NCI-H345 (cell line): ENCODE results near the gene AKAP6.
"Not testable (repeated sequence)": the region's sequence is repeated elsewhere in the genome, so short reads cannot be mapped to it uniquely, and the experiment has no call there.

Experiments used
- DNase-seq: peaks from one replicate; lab custom pipeline; 2025; lab: John Stamatoyannopoulos, UW

Gene AKAP6

DNA sequence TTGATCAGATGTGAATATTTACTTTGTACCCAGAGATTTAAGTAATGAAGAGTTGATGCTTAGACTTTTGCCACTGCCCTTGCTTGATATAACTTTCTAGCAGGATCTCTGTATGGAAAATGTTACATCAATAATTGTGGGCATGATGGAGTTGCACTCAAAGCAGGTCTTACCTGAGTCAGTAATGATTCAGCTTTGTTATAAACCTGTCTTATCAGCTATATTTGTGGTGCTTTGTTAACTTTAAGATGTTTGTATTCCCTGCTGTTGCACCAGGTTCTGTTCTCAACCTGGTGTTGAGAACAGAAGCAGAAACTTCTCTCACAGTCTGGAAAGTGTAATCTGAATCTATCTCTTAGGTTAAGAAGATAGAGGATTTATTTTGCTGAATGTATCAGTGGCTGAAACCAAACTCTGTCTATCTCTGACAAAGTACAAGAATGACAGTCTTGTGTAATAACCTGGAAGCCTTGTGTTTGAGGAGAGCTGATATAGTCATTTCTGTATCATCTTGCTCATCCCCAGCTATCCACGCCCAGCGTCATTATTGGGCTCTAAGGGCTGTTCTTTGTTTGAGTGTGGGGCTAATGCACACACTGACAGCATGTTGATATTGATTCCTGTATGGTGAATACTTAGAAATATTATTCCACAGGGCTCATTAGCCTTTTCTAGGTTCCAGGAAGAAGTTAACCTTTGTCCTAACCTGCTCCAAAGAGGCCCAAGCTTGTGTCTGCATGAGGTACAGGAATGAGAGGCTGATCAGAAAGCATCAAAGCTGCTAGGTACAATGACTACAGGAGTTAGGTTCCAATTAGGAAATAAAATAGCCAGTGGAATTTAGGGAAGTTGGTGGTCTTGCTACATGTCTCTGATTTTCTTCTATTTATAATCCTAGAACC, 3.6 kb downstream of the AKAP6 start:
- no peak for DNase-seq

DNA sequence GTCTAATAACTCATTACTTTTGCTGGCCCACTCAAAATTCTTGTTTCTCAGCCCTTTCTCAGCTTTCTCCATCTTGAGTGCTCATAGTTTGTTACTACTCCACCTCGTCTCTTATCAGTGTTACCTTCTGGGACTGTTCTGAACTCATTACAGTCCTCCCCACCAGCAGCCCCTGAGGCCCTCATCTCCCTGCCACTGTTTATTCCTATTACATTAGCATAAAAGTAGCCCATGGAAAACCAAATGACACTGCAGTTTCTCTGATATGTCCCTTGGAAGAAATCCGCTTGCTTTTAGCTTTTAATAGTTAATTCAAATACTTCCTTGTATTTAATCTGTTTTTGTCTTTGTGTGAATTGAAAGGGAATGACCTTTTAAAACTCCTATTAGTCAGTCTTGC, 7.6 kb downstream of the AKAP6 start:
- no peak for DNase-seq

DNA sequence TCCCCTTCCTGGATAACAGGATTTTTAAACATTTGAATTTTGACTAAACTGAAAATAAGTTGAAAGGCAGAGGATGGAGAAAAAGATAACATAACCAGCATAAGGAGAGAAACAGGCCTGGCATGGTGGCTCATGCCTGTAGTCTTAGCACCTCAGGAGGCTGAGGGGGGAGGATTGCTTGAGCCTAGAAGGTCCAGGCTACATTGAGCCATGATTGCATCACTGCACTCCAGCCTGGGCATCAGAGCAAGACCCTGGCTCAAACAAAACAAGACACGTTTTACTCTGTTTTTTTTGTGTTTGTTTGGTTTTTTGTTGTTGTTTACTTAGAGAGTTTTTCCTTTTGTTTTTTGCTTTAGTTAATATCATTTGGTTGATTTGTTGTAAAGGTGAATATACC, 8.7 kb downstream of the AKAP6 start:
- DNase-seq: no peak

DNA sequence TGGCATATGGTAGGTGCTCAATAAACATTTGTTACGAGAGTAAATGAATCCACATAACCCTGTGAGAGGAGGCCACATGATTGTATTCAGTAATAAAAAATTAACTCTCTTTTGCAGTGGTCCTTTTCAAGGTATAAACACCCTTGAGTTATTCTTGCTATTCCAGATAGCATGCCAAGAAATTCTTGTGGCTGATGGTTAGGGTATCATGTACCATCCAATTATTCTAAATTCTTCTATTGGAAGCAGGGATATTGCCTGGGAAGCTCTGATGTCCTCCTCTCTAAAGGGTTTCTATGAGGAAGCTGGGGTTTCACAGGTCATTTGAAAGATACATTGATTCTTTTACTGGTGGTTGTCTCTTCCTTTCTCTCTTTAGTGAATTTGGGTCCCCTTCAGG, 10.1 kb downstream of the AKAP6 start:
- DNase-seq: no peak

DNA sequence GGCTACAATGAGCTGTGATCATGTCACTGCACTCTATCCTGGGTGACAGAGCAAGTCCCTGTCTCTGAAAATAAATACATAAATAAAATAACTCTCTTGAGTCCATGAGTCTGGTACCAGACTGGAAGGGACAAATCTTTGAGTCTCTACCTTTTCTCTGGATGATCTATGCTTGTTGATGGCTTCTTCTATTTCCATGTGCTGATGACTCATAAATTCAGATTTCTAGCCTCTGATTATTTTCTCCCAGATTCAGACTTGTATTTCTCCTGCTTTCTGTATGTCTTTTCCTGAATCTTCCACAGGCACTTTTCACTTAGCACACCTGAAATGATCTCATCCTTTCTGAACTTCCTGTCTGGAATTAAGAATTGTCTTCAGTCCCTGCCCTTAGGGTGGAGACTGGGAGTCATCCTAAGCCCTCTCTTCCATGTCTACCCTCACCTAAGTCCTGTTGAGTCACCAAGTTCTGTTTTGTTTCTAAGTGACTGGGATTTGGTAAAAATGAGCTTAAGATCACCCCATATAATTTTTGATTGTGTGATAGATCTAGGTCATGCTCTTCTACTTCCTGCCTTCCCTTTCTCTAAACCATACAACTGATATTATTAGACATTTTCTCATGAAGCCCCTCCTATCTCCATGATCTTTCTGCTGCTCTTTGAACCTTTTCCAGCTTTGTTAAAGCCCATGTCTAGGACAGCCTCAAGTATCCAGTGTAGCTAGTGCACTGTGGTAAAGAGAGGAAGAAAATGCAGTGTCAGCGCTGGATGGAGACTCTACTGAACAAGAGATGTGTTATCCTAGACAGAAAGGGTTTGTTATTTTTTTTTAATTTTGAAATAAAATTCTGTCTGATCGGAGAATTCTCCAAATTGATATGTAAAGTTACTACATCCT, 13.1 kb downstream of the AKAP6 start:
- no peak for DNase-seq

DNA sequence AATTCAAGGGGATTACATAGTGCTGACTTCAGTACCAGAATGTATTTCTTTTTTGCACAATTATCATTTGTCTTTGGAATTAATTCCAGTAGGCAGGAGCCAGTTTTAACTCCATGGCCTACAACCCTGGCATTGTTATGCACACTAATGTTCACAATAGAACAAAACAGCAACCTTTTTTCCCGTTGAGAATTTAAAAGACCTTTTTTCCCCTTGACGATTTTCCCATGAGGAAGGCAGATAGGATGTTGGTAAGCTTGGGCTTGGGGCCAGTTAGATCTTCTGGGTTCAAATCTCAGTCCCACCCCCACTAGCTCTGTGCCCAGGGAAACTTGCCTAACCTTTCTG, 13.7 kb downstream of the AKAP6 start:
- DNase-seq: no peak

DNA sequence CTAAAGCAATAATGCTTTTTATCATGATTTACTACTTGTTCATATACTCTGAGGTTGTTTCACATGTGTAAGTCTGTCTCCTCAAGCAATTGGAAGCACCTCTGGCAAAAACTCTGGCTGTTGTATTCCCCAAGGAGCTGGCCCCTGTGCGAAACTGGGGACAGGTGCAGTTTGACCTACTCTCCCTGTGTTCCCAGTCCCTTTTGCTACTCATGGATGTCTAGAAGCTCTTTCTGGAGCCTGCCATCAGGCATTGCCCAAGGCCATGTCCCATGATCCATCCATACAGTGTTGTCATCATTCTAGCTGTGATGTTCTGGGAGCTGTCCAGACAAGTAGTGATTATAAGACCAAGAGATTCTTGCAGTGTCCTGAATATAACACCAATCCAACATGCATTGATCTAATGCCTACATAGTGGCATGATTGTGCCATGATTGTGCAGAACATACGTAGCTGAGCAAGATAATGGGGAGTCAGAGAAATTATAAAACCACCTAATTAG, 14.9 kb downstream of the AKAP6 start:
- DNase-seq: no peak

DNA sequence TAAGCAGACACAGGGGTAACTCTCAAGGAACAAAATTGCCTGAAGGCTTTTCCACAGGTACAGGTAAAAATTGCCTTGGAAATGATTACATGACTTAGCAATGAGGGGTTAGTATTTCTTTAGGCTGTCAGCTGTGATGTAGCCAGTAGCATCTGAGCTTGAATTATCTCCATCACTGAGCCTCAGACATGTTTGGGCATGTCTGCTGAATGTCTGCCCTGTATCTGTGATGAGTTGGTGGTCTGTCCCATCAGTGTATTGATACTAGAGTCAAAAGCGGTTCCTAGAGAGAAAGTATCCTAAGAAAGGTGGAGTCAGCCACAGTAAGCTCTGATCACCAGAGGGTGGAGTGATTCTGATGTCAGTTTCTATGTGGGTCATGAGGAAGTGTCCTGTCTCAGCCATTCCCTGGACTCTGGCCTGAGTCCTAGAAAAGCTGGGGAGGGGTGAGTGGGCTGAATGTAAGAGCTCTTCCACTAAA, 16.3 kb downstream of the AKAP6 start:
- DNase-seq: no peak

DNA sequence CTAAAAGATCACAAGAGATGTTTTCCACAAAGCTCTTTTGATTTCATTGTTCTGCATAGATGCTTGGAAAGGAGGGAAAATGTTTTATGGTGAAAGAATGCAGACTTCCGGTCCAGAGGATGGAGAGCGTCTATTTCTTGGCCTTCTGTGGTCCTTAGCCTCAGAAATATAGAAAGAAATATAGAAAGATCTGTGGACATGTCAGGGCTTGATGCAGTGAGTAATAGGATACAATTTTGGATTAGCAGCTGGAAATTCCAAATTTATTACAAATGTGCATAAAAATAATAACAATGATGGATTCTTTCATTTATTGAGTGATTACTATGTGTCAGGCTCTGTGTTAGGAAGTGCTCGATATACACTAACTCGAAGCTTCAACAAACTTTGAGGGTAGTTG, 20.2 kb downstream of the AKAP6 start:
- no peak for DNase-seq

DNA sequence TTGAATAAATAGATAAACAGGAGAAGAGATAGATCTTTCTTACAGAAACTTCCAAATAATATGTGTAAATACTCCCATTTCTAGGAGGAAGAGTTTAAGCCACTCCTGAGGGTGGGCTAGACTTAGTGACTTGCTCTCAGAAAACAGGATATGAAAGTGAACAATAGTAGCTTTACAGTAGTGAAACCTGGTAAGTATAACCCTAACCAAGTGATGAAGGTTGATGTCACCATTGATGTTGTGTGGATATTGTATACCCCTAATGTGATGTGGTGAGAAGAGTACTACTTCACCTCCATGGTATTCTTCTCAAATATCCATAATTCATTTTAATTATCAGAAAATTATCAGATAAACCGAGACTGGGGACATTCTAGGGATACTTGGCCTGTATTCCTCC, 20.9 kb downstream of the AKAP6 start:
- DNase-seq: no peak

DNA sequence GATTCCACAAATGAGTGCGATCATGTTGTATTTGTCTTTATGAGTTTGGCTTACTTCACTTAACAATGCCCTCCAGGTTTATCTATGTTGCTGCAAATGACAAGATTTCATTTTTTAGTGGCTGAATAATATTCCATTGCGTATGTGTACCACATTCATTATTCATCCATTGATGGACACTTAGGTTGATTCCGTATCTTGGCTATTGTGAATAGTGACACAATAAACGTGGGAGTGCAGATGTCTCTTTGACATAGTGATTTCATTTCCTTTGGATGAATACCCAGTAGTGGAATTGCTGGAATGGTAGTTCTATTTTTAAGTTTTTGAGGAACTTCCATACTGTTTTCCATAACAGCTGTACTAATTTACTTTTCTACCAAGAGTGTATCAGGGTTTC, 23.5 kb downstream of the AKAP6 start:
- DNase-seq: no peak

DNA sequence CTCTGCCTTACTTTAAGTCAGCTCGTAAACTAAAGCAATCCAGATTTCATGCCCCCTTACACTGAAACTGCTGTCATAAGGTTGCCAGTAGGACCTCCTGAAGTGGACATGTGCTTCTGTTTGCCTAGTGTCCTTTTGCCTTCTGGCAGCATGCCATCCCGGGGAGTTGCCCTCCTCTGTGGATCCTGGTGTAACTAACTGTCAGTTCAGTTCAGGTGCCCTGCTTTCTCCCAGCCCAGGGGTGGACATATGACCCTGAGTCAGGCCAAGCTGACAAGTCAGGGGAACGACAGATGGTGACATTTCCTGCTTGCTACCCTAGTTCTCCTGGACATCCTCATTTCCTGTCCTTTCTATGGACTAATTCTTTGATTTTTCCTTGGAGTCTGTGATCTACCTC, 25.6 kb downstream of the AKAP6 start:
- DNase-seq: peak; percentile 13

DNA sequence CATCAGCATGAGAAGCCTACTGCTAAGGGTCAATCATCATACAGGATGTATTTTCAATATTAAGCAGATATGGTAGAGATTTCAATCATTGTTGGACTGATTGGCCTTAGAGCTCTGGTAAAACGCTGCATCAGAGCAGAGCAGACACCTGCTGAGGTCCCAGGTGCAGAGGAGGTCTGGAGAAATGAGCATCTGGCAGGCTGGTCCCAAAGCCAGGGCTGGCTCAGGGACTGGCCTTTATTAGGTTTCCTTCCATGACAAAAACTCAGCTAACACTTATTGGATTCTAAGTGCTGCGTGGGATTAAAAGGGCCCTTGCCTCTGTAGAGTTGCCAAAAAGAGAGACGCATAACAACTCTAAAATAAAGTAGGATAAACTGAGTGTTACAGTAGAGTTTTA, 29.7 kb downstream of the AKAP6 start:
- DNase-seq: no peak

DNA sequence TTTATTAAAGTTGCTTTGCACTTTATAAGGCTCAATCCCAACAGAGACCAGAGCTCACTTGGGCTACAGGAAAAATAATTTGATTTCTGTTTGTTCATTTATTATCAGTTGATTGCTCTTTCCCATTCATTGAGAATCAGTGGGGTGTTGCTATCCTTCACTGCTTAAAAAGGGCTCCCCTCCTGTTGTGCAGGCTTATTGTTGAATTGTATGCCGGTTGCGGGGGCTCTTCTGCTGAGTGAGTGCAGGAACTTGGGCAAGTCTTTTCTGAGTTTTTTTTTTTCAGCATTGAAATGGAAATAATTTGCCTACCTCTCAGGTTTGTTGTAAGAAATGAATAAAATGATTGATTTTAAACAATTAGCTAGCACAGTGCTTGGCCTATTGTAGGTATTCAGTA, 32.6 kb downstream of the AKAP6 start:
- no peak for DNase-seq

DNA sequence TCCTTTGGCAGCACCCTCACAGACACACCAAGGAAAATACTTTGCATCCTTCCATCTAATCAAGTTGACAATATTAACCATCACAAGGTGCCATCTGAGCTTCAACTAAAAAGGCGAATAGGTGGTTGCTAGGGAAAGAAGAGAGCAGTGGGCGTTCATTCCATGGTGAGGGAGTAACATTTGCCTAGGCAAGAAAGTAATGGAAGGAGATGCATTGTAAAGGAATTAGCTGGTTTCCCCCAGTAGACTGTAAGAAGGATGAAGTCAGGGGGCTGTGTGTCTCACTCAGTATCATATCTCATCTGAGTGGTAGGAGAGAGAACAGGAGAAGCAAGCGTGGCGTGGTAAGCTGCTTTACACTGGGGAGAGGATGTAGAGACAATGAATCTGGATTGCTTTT, 34.7 kb downstream of the AKAP6 start:
- no peak for DNase-seq

DNA sequence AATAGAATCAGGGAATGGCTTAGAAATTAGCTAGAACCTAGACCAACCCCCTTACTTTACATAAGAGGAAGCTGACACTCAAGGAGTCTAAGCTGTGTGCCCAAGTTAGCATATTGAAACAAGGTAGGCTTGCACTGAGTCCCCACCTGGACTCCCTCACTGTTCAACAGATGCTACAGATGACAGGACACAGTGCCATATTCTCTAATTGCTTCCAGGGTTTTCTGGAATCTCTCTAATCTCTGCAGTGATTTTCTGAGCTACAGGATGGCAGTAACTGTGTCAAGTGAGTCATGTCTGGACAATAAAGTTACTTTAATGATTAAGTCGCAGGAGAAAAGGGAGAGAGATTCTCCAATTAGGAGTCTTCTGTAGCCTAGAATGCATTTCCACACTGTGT, 35.8 kb downstream of the AKAP6 start:
- no peak for DNase-seq

DNA sequence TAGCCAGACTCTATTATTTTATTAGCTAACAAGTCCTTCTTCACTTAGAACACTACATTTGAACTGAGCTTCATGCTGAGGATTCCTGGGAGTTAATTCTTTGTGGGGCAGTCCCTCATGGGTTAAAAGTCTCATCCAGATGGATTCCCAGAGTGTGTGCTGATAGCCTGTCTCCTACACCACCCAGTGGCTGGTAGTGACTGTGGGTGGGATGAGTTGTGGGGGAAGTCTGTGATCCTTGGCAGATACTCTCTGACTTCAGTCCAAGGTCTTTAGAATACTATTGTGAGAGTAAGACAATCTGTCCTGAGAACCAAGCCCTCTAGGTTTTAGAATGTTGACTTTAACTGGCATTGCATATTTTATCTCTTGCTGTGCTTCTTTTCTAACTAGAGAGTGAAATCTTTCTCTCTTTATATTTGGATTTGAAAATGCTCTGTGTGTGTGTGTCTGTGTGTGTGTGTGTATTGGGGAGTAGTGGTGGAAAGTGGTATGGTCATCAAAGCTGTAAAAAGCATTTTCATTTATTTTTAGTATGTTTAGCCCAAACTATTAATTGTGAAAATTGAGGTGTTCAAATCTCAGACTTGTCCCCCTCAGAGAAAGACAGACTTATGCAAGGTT, 37.3 kb downstream of the AKAP6 start:
- DNase-seq: no peak

DNA sequence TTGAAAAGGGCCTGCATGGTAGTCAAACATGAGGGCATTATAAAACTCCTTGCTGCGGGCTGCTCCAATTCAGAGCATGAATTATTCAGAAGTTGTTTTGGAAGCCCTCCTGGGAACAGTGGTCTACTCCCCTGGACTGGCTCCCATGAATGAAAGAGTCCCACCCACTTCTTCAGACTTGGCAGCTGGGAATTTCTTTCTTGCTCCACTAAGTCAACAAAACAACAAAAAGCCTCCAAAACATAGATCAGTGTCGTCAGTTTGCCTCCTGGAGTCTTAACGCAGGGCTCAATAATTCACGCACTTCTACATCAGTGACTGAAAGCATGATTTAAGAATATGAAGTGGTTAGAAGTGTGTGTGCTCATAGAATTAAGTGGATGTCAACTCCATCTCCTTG, 37.9 kb downstream of the AKAP6 start:
- peak; percentile 77 for DNase-seq

DNA sequence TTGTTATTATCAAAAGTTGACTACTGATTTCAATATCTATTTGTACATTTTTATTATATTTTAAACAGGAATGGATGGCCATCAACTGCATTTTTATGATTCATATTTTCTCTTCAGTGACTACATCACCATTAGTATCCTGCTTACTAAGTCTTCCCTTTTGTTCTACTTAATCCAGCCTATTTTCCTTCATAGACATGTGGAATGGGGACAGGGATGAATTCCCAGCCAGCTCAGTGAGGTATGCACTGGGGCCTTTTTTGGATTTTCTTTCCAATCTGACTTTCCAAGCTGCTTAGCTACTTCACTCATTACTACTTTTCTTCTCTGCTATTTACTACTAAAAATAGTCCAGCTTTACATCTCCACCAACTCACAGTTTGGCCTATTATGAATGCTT, 38.4 kb downstream of the AKAP6 start:
- DNase-seq: no peak

DNA sequence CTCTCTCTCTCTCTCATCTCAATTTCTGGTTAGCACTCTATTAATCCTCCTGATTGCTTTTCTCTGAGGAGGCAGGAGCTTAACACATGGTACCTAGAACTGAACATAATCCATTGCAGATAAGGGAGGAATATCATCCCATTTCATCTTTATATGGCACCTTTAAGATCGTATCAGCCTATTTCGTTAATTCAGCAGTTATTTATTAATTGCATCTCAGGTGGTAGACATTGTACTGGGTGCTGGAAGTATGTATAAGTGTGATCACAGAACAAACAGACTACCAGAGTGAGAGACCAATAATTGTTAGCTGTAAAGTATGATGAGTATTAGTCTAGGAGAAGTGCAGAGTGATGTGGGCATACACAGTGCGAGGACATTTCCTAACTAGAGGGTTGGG, 39.0 kb downstream of the AKAP6 start:
- DNase-seq: no peak

DNA sequence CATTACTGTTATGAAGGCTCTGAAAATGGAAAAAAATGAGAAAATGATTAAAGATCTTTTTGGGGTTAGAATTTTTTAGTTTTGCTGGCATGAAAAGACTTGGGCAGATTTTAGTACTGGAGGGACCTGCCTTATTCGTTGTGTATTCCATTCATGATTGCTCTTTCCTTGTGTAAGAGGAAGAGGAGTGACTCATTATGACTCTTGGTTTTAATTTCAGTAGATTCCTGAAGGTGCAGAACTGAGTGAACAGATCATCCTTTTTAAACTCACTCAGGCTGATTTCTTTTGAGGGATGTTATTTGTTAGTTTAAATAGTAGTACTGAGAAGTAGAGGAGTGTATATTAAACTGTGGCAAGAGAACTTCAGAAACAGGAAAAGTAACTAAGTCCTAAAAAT, 41.6 kb downstream of the AKAP6 start:
- DNase-seq: no peak

DNA sequence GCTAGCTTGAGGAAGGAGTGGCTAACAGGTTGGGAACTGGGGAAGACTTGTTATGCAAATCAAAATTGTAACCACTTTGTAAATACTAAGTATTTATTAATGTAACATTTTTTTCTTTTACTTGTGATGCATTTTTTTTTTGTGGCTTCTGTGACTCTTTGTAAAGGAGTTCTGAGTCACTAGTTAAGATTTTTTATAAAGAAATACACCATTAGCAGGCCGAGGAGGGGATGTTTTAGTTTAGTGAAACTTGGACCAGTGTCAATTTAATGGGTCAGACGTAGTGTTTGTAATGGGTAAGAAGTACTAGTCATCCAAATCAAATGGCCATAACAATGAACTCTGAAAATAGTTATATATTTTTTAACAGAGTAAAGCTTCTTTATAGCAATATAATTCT, 43.1 kb downstream of the AKAP6 start:
- no peak for DNase-seq

DNA sequence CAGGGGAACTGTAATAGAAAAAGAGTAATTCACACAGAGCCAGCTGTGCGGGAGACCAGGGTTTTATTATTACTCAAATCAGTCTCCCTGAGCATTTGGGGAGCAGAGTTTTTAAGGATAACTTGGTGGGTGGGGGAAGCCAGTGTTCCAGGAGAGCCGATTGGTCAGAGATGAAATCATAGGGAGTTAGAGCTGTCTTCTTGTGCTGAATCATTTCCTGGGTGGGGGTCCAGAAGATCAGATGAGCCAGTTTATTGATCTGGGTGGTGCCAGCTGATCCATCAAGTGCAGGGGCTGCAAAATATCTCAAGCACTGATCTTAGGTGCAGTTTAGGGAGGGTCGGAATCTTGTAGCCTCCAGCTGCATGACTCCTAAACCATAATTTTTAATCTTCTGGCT, 44.1 kb downstream of the AKAP6 start:
- not testable (repeated sequence) for DNase-seq
